Trophoblast cell (in vitro differentiated cells and primary cell): ENCODE measurements around the gene MED14.

ENCODE experiments used
- DNase-seq, 2 donors: peaks; one replicate each; pipeline ENCODE4 v3.0.0-alpha.2; 2016
- H2AFZ ChIP-seq: 2 replicates; pipeline ENCODE4 v1.6.1; 2013; ENCODE audit warnings: low read length, moderate library complexity, mild to moderate bottlenecking; ENCODE audit not compliant: insufficient read depth, poor library complexity
- H2AK5ac ChIP-seq: 2 replicates; pipeline ENCODE4 v1.6.1; 2013; ENCODE audit warnings: mild to moderate bottlenecking, low read length
- H2BK120ac ChIP-seq: 2 replicates; pipeline ENCODE4 v1.6.1; 2013; ENCODE audit warnings: low read length, mild to moderate bottlenecking, moderate library complexity; ENCODE audit not compliant: insufficient read depth, poor library complexity
- H2BK12ac ChIP-seq: 2 replicates; pipeline ENCODE4 v1.6.1; 2013; ENCODE audit warnings: mild to moderate bottlenecking, low read length, moderate library complexity
- H2BK5ac ChIP-seq: 2 replicates; pipeline ENCODE4 v1.6.1; 2013; ENCODE audit warnings: low read length, low read depth, moderate library complexity, mild to moderate bottlenecking; ENCODE audit not compliant: poor library complexity
- H3K14ac ChIP-seq: 2 replicates; pipeline ENCODE4 v1.6.1; 2013; ENCODE audit warnings: mild to moderate bottlenecking, low read length
- H3K18ac ChIP-seq: 2 replicates; pipeline ENCODE4 v1.6.1; 2013; ENCODE audit warnings: mild to moderate bottlenecking, low read length
- H3K23ac ChIP-seq: 2 replicates; pipeline ENCODE4 v1.6.1; 2013; ENCODE audit warnings: low read length
- H3K27ac ChIP-seq: 2 replicates; pipeline ENCODE4 v1.5.1; 2013; ENCODE audit warnings: low read depth, mild to moderate bottlenecking, inconsistent platforms, low read length, moderate library complexity
- H3K27me3 ChIP-seq: 2 replicates; pipeline ENCODE4 v1.6.1; 2013; ENCODE audit warnings: inconsistent platforms, mild to moderate bottlenecking, low read length, moderate library complexity; ENCODE audit not compliant: insufficient read depth
- H3K36me3 ChIP-seq, 2 experiments: 1 replicate in 1 of 2; 2 replicates in 1 of 2; pipeline ENCODE4 v1.6.1; 2013; ENCODE audit warnings: low read length in 2 of 2, mild to moderate bottlenecking in 2 of 2, moderate library complexity in 1 of 2; ENCODE audit not compliant: insufficient read depth in 2 of 2, control insufficient read depth in 1 of 2
- H3K4ac ChIP-seq: 2 replicates; pipeline ENCODE4 v1.6.1; 2013; ENCODE audit warnings: low read depth, mild to moderate bottlenecking, low read length, moderate library complexity
- H3K4me1 ChIP-seq, 2 experiments: 1 replicate in 1 of 2; 2 replicates in 1 of 2; pipeline ENCODE4 v1.6.1; 2013; ENCODE audit warnings: low read length in 2 of 2, mild to moderate bottlenecking in 2 of 2, moderate library complexity in 1 of 2; ENCODE audit not compliant: insufficient read depth in 2 of 2, control insufficient read depth in 1 of 2
- H3K4me2 ChIP-seq: 2 replicates; pipeline ENCODE4 v1.6.1; 2013; ENCODE audit warnings: inconsistent platforms, mild to moderate bottlenecking, low read length, moderate library complexity
- H3K4me3 ChIP-seq: 2 replicates; pipeline ENCODE4 v1.5.1; 2013; ENCODE audit warnings: mild to moderate bottlenecking, low read depth, low read length, inconsistent platforms
- H3K79me1 ChIP-seq: one replicate; pipeline ENCODE4 v1.6.1; 2013; ENCODE audit warnings: low read length
- H3K79me2 ChIP-seq: 2 replicates; pipeline ENCODE4 v1.6.1; 2013; ENCODE audit warnings: low read length, mild to moderate bottlenecking; ENCODE audit not compliant: control insufficient read depth, insufficient read depth, poor library complexity
- H3K9ac ChIP-seq: 2 replicates; pipeline ENCODE4 v1.6.1; 2013; ENCODE audit warnings: mild to moderate bottlenecking, low read length
- H3K9me3 ChIP-seq: 2 replicates; pipeline ENCODE4 v1.6.1; 2013; ENCODE audit warnings: low read depth, mild to moderate bottlenecking, control low read depth, inconsistent platforms, low read length; ENCODE audit not compliant: insufficient read depth
- H4K12ac ChIP-seq: 2 replicates; pipeline ENCODE4 v1.6.1; 2013; ENCODE audit warnings: low read depth, mild to moderate bottlenecking, low read length, moderate library complexity
- H4K8ac ChIP-seq: 2 replicates; pipeline ENCODE4 v1.6.1; 2013; ENCODE audit warnings: low read depth, mild to moderate bottlenecking, low read length, moderate library complexity
- H4K91ac ChIP-seq: one replicate; pipeline ENCODE4 v1.6.1; 2013; ENCODE audit warnings: low read depth, mild to moderate bottlenecking, low read length, moderate library complexity
- WGBS: extraction: QIAGEN DNeasy Blood & Tissue Kit; methylation state at CpG from one replicate; pipeline ENCODE4 v1.1.7; 2013; ENCODE audit warnings: missing lambda C conversion rate; ENCODE audit not compliant: insufficient read length, insufficient coverage; ENCODE audit errors: extremely low coverage; 5-methylcytosine and 5-hydroxymethylcytosine counted together

Gene MED14

DNA sequence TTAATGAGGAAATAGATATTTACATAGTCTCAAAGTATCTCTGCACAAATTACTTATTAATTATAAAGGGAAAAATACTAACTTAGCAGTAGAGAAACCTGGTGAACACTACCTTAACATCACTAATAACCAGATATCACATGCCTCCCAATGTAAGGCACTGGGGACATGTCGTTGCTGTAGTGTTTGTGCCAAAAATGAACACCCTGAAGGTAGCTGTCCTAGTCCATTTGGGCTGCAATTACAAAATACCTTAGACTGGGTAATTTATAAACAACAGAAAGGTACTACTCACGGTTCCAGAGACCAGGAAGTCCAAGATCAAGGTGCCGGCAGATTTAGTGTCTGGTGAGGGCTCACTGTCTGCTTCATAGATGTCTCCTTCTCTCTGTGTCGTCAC is 122.8 kb downstream of the MED14 start:
- no peak overlapping the region for H2AK5ac ChIP-seq
- H3K23ac ChIP-seq: no peak overlapping the region
- H3K79me1 ChIP-seq: no peaks in the 10 kb centered on the region
- H4K91ac ChIP-seq: no peak overlapping the region
- H2AFZ ChIP-seq: no peak overlapping the region
- no peak overlapping the region for H3K4ac ChIP-seq
- no peaks in the 10 kb centered on the region for H3K4me1 ChIP-seq
- no peak for DNase-seq
- H3K9me3 ChIP-seq: no peaks in the 10 kb centered on the region
- H3K14ac ChIP-seq: no peak overlapping the region
- H3K4me2 ChIP-seq: no peak overlapping the region
- no peaks in the 10 kb centered on the region for H3K79me2 ChIP-seq
- H4K12ac ChIP-seq: no peak overlapping the region
- no peaks in the 10 kb centered on the region for H3K36me3 ChIP-seq
- no peak overlapping the region for H2BK120ac ChIP-seq
- no peak overlapping the region for H3K4me3 ChIP-seq
- no peak overlapping the region for H3K27ac ChIP-seq
- H4K8ac ChIP-seq: no peak overlapping the region
- H3K18ac ChIP-seq: no peak overlapping the region
- WGBS: no CpG with 5 or more reads among the region's 4 CpGs
- no peak overlapping the region for H3K9ac ChIP-seq
- H2BK12ac ChIP-seq: no peak overlapping the region
- H2BK5ac ChIP-seq: no peak overlapping the region
- no peaks in the 10 kb centered on the region for H3K27me3 ChIP-seq

DNA sequence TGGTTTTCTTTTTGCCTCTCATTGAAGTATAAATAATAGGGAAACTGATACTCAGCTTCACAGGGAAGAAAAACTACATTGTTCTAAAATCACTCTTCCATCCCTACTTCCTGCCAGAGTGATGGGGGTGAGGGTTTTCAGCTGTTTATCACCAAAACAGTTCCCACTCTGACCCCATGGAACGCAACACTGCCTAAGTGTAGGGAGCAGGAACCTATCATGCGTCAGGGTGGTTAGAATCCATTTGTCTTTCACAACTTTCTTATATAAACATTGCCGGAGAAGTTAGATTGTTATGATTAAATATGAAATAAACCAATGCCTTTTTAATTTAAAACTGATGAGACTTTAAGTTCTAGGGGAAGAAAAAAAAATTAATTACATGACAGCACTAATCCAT is 128.0 kb downstream of the MED14 start:
- H2AFZ ChIP-seq: no peak overlapping the region
- H2AK5ac ChIP-seq: no peak overlapping the region
- H3K36me3 ChIP-seq: peaks cover 2% of the 10 kb centered on the region in 2 experiments
- H4K8ac ChIP-seq: no peak overlapping the region
- H3K18ac ChIP-seq: no peak overlapping the region
- H3K27me3 ChIP-seq: no peaks in the 10 kb centered on the region
- H4K91ac ChIP-seq: no peak overlapping the region
- H3K14ac ChIP-seq: no peak overlapping the region
- H3K4me3 ChIP-seq: no peak overlapping the region
- H3K4me1 ChIP-seq: no peaks in the 10 kb centered on the region
- H3K9ac ChIP-seq: no peak overlapping the region
- H3K79me2 ChIP-seq: no peaks in the 10 kb centered on the region
- no peak overlapping the region for H3K4ac ChIP-seq
- H3K23ac ChIP-seq: no peak overlapping the region
- H2BK5ac ChIP-seq: no peak overlapping the region
- no peak overlapping the region for H2BK120ac ChIP-seq
- H3K27ac ChIP-seq: no peak overlapping the region
- no peak overlapping the region for H3K4me2 ChIP-seq
- H4K12ac ChIP-seq: no peak overlapping the region
- no peaks in the 10 kb centered on the region for H3K9me3 ChIP-seq
- H2BK12ac ChIP-seq: no peak overlapping the region
- WGBS: no CpG with 5 or more reads among the region's 3 CpGs
- DNase-seq: no peak
- no peaks in the 10 kb centered on the region for H3K79me1 ChIP-seq

DNA sequence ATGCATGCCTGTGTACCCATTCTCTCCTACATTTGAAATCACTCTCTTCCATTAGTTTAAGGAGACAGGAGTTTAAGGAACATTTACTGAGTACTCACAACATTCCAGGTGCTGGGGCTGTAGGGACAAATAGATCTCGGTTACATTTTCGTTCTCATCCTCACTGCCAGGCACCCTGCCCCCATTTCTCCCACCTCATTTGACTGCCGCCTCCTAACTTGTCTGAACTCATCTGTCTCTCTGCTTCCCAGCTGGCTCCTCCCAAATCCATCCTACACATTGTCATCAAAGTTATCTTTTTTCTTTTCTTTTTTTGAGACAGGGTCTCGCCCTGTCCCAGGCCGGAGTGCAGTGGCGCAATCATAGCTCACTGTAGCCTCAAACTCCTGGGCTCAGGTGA is 131.9 kb downstream of the MED14 start:
- H3K14ac ChIP-seq: no peak overlapping the region
- H3K4ac ChIP-seq: no peak overlapping the region
- H3K23ac ChIP-seq: no peak overlapping the region
- H3K9me3 ChIP-seq: no peaks in the 10 kb centered on the region
- H2AFZ ChIP-seq: no peak overlapping the region
- H2BK5ac ChIP-seq: no peak overlapping the region
- no peak overlapping the region for H3K4me3 ChIP-seq
- H3K27ac ChIP-seq: no peak overlapping the region
- no peak overlapping the region for H4K12ac ChIP-seq
- H3K9ac ChIP-seq: no peak overlapping the region
- peaks cover 2 to 8% of the 10 kb centered on the region in 2 experiments for H3K36me3 ChIP-seq
- no peaks in the 10 kb centered on the region for H3K79me1 ChIP-seq
- H3K18ac ChIP-seq: no peak overlapping the region
- no peak overlapping the region for H4K8ac ChIP-seq
- H2AK5ac ChIP-seq: no peak overlapping the region
- DNase-seq: no peak
- no peaks in the 10 kb centered on the region for H3K27me3 ChIP-seq
- H4K91ac ChIP-seq: no peak overlapping the region
- no peak overlapping the region for H3K4me2 ChIP-seq
- WGBS: no CpG with 5 or more reads among the region's 6 CpGs
- H3K79me2 ChIP-seq: no peaks in the 10 kb centered on the region
- no peak overlapping the region for H2BK12ac ChIP-seq
- no peak overlapping the region for H2BK120ac ChIP-seq
- H3K4me1 ChIP-seq: no peaks in the 10 kb centered on the region
